Measurements from ENCODE around the gene LNPEP.
A peak's percentile ranks its signal among the peaks of the same experiment; 100 is the strongest.
"Not testable (repeated sequence)": the region's sequence is repeated elsewhere in the genome, so short reads cannot be mapped to it uniquely, and the experiment has no call there.

Gene LNPEP

GRCh38 chr5:96930589-96930988 lies 5.3 kb upstream of the LNPEP start:
- no peak for DNase-seq

- DNase-seq, result not testable (repeated sequence)
Measured at GRCh38 chr5:96931037-96931436, 4.8 kb upstream of the LNPEP start.

DNA sequence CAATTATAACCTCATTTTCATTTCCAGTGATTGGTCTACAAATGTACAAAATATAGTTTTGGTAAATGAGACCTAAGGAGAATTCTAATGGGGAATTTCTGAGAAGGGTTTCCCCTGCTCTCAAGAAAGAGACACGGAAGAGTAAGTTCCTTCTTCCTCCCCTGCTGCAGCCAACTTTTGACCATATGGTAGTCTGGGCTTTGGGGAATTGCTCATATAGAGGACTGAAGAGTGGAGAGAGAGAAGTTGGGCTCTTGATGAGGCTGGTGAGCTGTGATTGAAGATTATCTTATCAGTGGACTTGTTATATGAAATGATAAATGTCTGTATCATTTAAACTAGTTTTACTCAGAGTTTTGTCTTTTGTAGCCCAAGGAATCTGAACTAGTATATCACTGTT lies 4.3 kb upstream of the LNPEP start:
- no peak for DNase-seq

DNA sequence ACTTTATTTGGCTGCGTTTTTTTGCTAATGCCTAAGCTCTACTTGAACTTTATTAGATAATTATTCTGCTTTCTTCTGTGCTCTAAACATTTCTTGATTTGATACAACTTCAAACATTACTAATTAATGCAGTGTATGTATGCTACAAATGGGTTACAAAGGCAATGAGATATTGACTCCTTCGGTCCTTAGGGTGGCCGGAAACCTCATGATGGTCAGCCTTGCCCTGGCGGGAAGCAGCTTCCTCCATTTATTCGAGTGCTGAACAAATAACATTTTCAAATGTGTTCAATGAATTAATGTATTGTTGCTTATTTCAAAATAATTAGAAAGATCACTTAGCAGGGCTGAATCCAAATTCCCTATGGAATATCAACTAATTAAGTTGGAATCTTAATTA lies 3.9 kb upstream of the LNPEP start:
- DNase-seq, result no peak

- no peak for DNase-seq
Measured at GRCh38 chr5:96933764-96934707, 1.8 kb upstream of the LNPEP start.

DNA sequence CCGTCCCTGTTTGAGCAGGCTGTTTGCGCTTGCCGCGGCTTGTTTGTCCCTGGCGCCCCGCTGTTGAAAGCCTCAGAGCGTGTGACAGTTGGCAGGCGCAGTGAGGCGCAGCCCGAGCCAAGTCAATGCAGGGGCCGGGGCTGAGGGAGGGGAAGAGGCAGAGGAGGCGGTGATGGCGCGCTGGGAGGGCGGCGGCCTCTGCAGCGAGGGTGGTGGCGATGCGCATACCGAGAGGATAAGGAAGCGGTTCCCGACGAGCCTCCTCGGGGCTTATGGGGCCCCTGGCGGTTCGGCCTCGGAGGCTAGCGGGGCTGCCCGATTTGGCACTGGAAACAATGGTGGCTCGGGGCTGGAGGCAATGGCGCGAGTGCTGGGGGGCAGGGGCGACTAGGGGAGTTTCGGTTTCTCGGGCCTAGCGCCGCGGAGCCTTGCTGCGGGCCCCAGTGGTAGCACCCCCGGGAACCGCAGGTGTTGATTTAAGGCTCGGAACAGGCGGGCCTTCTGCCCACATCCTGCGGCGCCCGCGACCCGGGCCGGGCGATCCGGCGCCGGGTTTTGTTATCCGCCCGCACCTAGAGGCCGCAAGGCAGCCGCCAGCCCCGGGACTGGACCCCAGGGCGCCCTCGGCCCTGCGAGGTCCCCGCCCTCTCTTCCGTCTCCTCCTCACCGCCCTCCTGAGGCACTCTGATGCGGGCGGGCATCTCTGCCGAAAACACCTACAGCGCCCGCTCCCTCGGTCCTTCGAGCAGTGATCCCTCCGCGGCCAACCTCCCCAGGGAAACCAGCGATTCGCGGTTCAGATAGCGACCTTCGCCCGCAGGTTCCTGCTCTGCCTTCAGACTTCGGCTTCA lies 947 bp upstream of the LNPEP start:
- peak; percentile 90 to 94 for DNase-seq

- peak; percentile 53 to 58 for DNase-seq
Measured at GRCh38 chr5:96936431-96937320, 796 bp downstream of the LNPEP start.

GRCh38 chr5:96940586-96940985 lies 4.7 kb downstream of the LNPEP start:
- no peak for DNase-seq

DNA sequence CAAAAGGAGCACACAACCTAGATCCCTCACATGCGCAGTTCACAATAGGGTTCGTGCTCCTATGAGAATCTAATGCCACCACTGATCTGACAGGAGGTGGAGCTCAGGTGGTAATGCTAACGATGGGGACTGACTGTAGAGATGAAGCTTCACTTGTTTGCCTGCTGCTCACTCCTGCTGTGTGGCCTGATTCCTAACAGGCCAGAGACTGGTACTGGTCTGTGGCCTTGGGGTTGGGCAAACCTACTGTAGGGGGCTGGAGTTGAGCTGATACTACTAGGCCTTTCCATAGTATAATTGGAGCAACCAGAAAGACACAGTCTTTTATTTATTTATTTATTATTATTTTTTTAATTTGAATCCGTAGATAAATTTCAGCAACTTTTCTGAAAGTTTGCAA lies 5.3 kb downstream of the LNPEP start:
- no peak for DNase-seq

DNA sequence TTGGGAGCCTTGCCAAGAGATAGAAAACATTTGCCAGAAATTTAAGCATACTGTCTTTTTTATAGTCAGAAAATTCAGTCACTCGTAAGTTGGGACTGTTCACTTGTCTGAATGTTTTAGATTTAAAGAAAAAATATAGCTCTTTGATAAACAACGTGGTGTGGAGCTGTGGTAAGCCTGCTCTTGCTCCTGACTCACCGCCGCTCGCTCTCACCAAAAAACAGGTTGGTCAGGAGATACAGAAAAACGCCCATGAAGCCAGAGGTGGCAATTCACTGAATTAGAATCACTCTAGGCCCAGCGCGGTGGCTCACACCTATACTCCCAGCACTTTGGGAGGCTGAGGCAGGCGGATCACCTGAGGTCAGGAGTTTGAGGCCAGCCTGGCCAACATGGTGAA lies 6.2 kb downstream of the LNPEP start:
- no peak for DNase-seq

- DNase-seq, result no peak
Measured at GRCh38 chr5:96942911-96943310, 7.0 kb downstream of the LNPEP start.

- DNase-seq, result no peak
Measured at GRCh38 chr5:96943799-96944198, 7.9 kb downstream of the LNPEP start.

GRCh38 chr5:96945144-96945897 lies 9.4 kb downstream of the LNPEP start:
- no peak for DNase-seq

- no peak for DNase-seq
Measured at GRCh38 chr5:96946381-96946780, 10.5 kb downstream of the LNPEP start.

DNA sequence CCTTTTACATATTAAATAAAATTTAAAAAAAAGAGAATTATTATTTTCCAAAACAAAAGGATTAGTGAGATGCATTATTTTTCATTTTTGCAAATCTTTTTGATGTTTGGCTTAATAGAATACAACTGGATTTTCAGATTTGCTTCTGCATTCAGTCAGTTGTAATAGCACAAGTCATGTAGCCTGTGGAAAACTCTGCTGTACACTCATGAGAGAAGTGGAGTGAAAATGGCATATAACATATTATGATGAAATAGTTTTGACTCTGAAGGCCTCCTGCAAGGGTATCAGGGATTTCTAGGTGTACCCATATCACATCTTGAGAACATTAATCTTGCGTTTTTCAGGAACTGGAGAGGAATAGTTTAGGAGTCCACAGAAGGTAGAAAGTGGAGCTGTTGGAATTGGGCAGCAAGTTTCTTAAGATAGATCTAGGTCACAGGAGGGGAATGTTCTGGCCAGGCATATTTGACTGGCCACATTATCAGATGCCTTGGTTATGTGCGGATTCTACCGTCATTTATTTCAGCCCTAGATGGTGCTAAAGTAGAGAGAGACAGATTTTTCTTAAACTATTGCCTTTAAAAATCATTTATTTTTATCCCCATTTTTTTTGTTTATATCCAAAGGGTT lies 16.4 kb downstream of the LNPEP start:
- DNase-seq, result no peak

- no peak for DNase-seq
Measured at GRCh38 chr5:96952974-96953730, 17.3 kb downstream of the LNPEP start.

GRCh38 chr5:96957254-96958049 lies 21.6 kb downstream of the LNPEP start:
- peak; percentile 38 to 41 for DNase-seq

DNA sequence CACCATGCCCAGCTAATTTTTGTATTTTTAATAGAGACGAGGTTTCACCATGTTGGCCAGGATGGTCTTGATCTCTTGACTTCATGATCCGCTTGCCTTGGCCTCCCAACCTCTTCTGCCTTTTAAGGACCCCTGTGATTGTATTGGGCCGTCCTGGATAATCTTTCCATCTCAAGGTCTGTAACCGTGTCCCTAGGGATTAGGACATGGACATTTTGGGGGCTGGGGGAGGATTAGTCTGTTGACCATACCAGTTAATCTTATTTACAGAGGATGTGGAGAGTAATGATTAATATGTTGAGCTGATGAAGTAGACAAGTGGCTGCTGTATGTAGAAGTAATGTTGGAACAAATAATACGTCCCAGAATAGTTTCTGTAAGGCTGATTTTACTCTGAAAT lies 23.1 kb downstream of the LNPEP start:
- DNase-seq, result no peak

GRCh38 chr5:96961053-96961452 lies 25.2 kb downstream of the LNPEP start:
- no peak for DNase-seq

- no peak for DNase-seq
Measured at GRCh38 chr5:96962540-96962991, 26.7 kb downstream of the LNPEP start.

Data from stimulated activated CD4-positive, alpha-beta T cell treated with anti-CD3 and anti-CD28 coated beads, Interleukin-2, amount 100 ng/mL, for 24 hours (primary cell).